H9 (cell line): ENCODE measurements around the gene SPRED2. TPM values are rescaled to one million over a fixed set of nuclear protein-coding genes. Genes with fewer than 3 reads are reported as not detected.

ENCODE experiments used
- DNase-seq: peaks from one replicate; pipeline ENCODE4 v3.0.0-alpha.2; 2017
- H2AFZ ChIP-seq: one replicate; pipeline ENCODE4 v1.6.1; 2013; ENCODE audit warnings: mild to moderate bottlenecking, low read length, control low read depth, moderate library complexity
- H2AK5ac ChIP-seq: 2 replicates; pipeline ENCODE4 v1.6.1; 2013; ENCODE audit warnings: low read length, control low read depth, mixed read lengths; ENCODE audit not compliant: insufficient read length
- H2BK120ac ChIP-seq: one replicate; pipeline ENCODE4 v1.6.1; 2013; ENCODE audit warnings: low read depth, mild to moderate bottlenecking, low read length, control low read depth, inconsistent platforms; ENCODE audit not compliant: poor library complexity, severe bottlenecking
- H2BK12ac ChIP-seq: 2 replicates; pipeline ENCODE4 v1.6.1; 2013; ENCODE audit warnings: low read length, control low read depth, mixed read lengths, low read depth; ENCODE audit not compliant: insufficient read length
- H2BK15ac ChIP-seq: 2 replicates; pipeline ENCODE4 v1.6.1; 2013; ENCODE audit warnings: low read depth, low read length, control low read depth
- H2BK20ac ChIP-seq: one replicate; pipeline ENCODE4 v1.6.1; 2013; ENCODE audit warnings: low read depth, mild to moderate bottlenecking, low read length, control low read depth, inconsistent platforms; ENCODE audit not compliant: poor library complexity, severe bottlenecking
- H2BK5ac ChIP-seq: 2 replicates; pipeline ENCODE4 v1.6.1; 2013; ENCODE audit warnings: low read length, control low read depth, mixed read lengths; ENCODE audit not compliant: insufficient read length
- H3K14ac ChIP-seq: 2 replicates; pipeline ENCODE4 v1.6.1; 2013; ENCODE audit warnings: low read length, control low read depth; ENCODE audit not compliant: insufficient read depth
- H3K18ac ChIP-seq: 2 replicates; pipeline ENCODE4 v1.6.1; 2013; ENCODE audit warnings: low read depth, mild to moderate bottlenecking, mixed read lengths, low read length, control low read depth; ENCODE audit not compliant: insufficient read length
- H3K23ac ChIP-seq: 2 replicates; pipeline ENCODE4 v1.6.1; 2013; ENCODE audit warnings: low read length, control low read depth, mixed read lengths, low read depth; ENCODE audit not compliant: insufficient read length
- H3K23me2 ChIP-seq: 2 replicates; pipeline ENCODE4 v1.6.1; 2013; ENCODE audit warnings: low read depth, mild to moderate bottlenecking, mixed read lengths, low read length, control low read depth; ENCODE audit not compliant: insufficient read length, poor library complexity, severe bottlenecking
- H3K27ac ChIP-seq: 2 replicates; pipeline ENCODE4 v1.5.1; 2013; ENCODE audit warnings: low read length, control low read depth, mixed read lengths, low read depth; ENCODE audit not compliant: insufficient read length
- H3K27me3 ChIP-seq: 2 replicates; pipeline ENCODE4 v1.6.1; 2013; ENCODE audit warnings: low read length, control low read depth, inconsistent platforms; ENCODE audit not compliant: insufficient read depth
- H3K4ac ChIP-seq: 2 replicates; pipeline ENCODE4 v1.6.1; 2013; ENCODE audit warnings: low read depth, mild to moderate bottlenecking, control low read depth, inconsistent platforms, low read length, moderate library complexity
- H3K4me1 ChIP-seq: 2 replicates; pipeline ENCODE4 v1.6.1; 2013; ENCODE audit warnings: low read length, control low read depth, inconsistent platforms; ENCODE audit not compliant: insufficient read depth
- H3K4me2 ChIP-seq: 2 replicates; pipeline ENCODE4 v1.6.1; 2013; ENCODE audit warnings: low read length, control low read depth, mixed read lengths; ENCODE audit not compliant: insufficient read length, insufficient read depth
- H3K56ac ChIP-seq: 2 replicates; pipeline ENCODE4 v1.6.1; 2013; ENCODE audit warnings: low read depth, mild to moderate bottlenecking, mixed read lengths, low read length, control low read depth; ENCODE audit not compliant: insufficient read length
- H3K79me1 ChIP-seq: 2 replicates; pipeline ENCODE4 v1.6.1; 2013; ENCODE audit warnings: low read depth, mild to moderate bottlenecking, moderate library complexity, low read length, control low read depth, inconsistent platforms; ENCODE audit not compliant: insufficient read depth, poor library complexity, severe bottlenecking
- H3K79me2 ChIP-seq: 2 replicates; pipeline ENCODE4 v1.6.1; 2013; ENCODE audit warnings: low read length, control low read depth, inconsistent platforms; ENCODE audit not compliant: insufficient read depth
- H3K9ac ChIP-seq: 2 replicates; pipeline ENCODE4 v1.6.1; 2013; ENCODE audit warnings: low read length, control low read depth, mixed read lengths; ENCODE audit not compliant: insufficient read length; ENCODE audit errors: extremely low read depth
- H3K9me3 ChIP-seq: one replicate; pipeline ENCODE4 v1.6.1; 2013; ENCODE audit warnings: low read depth, low read length, inconsistent platforms; ENCODE audit not compliant: control insufficient read depth
- H3T11ph ChIP-seq: one replicate; pipeline ENCODE4 v1.6.1; 2013; ENCODE audit warnings: mild to moderate bottlenecking, low read length, control low read depth, inconsistent platforms
- H4K20me1 ChIP-seq: one replicate; pipeline ENCODE4 v1.6.1; 2013; ENCODE audit not compliant: control insufficient read depth, insufficient read length, insufficient read depth
- H4K5ac ChIP-seq: 2 replicates; pipeline ENCODE4 v1.6.1; 2013; ENCODE audit warnings: low read depth, mild to moderate bottlenecking, mixed read lengths, low read length, control low read depth; ENCODE audit not compliant: insufficient read length
- H4K8ac ChIP-seq: replicated peaks from 2 replicates; pipeline ENCODE4 v1.6.1; 2013; ENCODE audit warnings: low read length, control low read depth, mixed read lengths, low read depth; ENCODE audit not compliant: insufficient read length
- H4K91ac ChIP-seq: 2 replicates; pipeline ENCODE4 v1.6.1; 2013; ENCODE audit warnings: low read depth, mild to moderate bottlenecking, moderate library complexity, mixed read lengths, low read length, control low read depth; ENCODE audit not compliant: insufficient read length
- H3K27ac Mint-ChIP-seq, 3 experiments: 2 replicates in 2 of 3; 3 replicates in 1 of 3; pipeline ENCODE4 v1.8.0; 2020 to 2021; ENCODE audit warnings: mixed read lengths in 3 of 3, mild to moderate bottlenecking in 1 of 3, moderate library complexity in 1 of 3
- H3K27me3 Mint-ChIP-seq: 2 replicates; pipeline ENCODE4 v1.8.0; 2021; ENCODE audit warnings: low read depth, mild to moderate bottlenecking, moderate library complexity, mixed read lengths
- H3K36me3 Mint-ChIP-seq, 3 experiments: 2 replicates in 2 of 3; 3 replicates in 1 of 3; pipeline ENCODE4 v1.8.0; 2020 to 2021; ENCODE audit warnings: low read depth in 3 of 3, mixed read lengths in 3 of 3; ENCODE audit not compliant: insufficient read depth in 1 of 3
- H3K4me1 Mint-ChIP-seq, 2 experiments: 2 replicates each; pipeline ENCODE4 v1.8.0; 2020; ENCODE audit warnings: mixed read lengths in 2 of 2
- H3K4me3 Mint-ChIP-seq, 2 experiments: 2 replicates in 1 of 2; 3 replicates in 1 of 2; pipeline ENCODE4 v1.8.0; 2020 to 2021; ENCODE audit warnings: mild to moderate bottlenecking in 2 of 2, mixed read lengths in 2 of 2, moderate library complexity in 1 of 2
- H3K9me3 Mint-ChIP-seq, 2 experiments: 2 replicates in 1 of 2; 3 replicates in 1 of 2; pipeline ENCODE4 v1.8.0; 2020; ENCODE audit warnings: mild to moderate bottlenecking in 2 of 2, mixed read lengths in 2 of 2, moderate library complexity in 1 of 2
- WGBS: extraction: QIAGEN DNeasy Blood & Tissue Kit; methylation state at CpG from one replicate; pipeline ENCODE4 v1.1.7; 2013; ENCODE audit warnings: missing lambda C conversion rate, low lambda C conversion rate, mixed read lengths; ENCODE audit not compliant: insufficient read length; ENCODE audit errors: extremely low coverage; 5-methylcytosine and 5-hydroxymethylcytosine counted together
- total RNA-seq: library from RNA; stranded (reverse); gene quantifications from 2 replicates; pipeline ENCODE4 v1.2.1, GENCODE V29; 2021
- TF ChIP-seq, protein P1 (sequence below): fragments of 200-600 bp; sonication (generic); conservative IDR thresholded peaks from 3 replicates; pipeline ENCODE4 v1.8.0; 2021; ENCODE audit warnings: antibody characterized with exemption, mild to moderate bottlenecking

The SPRED2 gene
- total RNA-seq, 1 experiment from 2014 or later: 23.5 TPM

- no peaks in the 10 kb centered on the region for H3K23me2 ChIP-seq
- H3K27me3 ChIP-seq: peaks cover 55% of the 10 kb centered on the region
- no peaks in the 10 kb centered on the region for H3K79me1 ChIP-seq
- no peak overlapping the region for H2AFZ ChIP-seq
- H3K56ac ChIP-seq: no peak overlapping the region
- Mint-ChIP-seq H3K27ac (no peak overlapping the region), H3K9me3 (peaks cover 0 to 2% of the 10 kb centered on the region in 2 experiments; a peak in 2 of 5 replicates), H3K36me3 (peaks cover 0 to 12% (median 2%) of the 10 kb centered on the region in 3 experiments; a peak in 4 of 7 replicates), H3K4me3 (no peak overlapping the region), H3K4me1 (peaks cover 7 to 10% of the 10 kb centered on the region in 2 experiments; a peak in 3 of 4 replicates), H3K27me3 (peaks cover 99% of the 10 kb centered on the region)
- no peak overlapping the region for H3K18ac ChIP-seq
- H3K79me2 ChIP-seq: no peaks in the 10 kb centered on the region
- no peaks in the 10 kb centered on the region for H4K20me1 ChIP-seq
- no peak overlapping the region for H3T11ph ChIP-seq
- H4K5ac ChIP-seq: no peak overlapping the region
- H3K23ac ChIP-seq: no peak overlapping the region
- no peak overlapping the region for H3K9ac ChIP-seq
- H3K27ac ChIP-seq: no peak overlapping the region
- WGBS: no CpG with 5 or more reads among the region's 5 CpGs
- H3K4ac ChIP-seq: no peak overlapping the region
- H2BK5ac ChIP-seq: no peak overlapping the region
- TF ChIP-seq, protein P1, sequence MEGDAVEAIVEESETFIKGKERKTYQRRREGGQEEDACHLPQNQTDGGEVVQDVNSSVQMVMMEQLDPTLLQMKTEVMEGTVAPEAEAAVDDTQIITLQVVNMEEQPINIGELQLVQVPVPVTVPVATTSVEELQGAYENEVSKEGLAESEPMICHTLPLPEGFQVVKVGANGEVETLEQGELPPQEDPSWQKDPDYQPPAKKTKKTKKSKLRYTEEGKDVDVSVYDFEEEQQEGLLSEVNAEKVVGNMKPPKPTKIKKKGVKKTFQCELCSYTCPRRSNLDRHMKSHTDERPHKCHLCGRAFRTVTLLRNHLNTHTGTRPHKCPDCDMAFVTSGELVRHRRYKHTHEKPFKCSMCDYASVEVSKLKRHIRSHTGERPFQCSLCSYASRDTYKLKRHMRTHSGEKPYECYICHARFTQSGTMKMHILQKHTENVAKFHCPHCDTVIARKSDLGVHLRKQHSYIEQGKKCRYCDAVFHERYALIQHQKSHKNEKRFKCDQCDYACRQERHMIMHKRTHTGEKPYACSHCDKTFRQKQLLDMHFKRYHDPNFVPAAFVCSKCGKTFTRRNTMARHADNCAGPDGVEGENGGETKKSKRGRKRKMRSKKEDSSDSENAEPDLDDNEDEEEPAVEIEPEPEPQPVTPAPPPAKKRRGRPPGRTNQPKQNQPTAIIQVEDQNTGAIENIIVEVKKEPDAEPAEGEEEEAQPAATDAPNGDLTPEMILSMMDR: no peak
- H2BK120ac ChIP-seq: no peak overlapping the region
- no peaks in the 10 kb centered on the region for H3K9me3 ChIP-seq
- H3K4me1 ChIP-seq: no peaks in the 10 kb centered on the region
- no peak overlapping the region for H4K8ac ChIP-seq
- H3K4me2 ChIP-seq: no peak overlapping the region
- DNase-seq: no peak
- no peak overlapping the region for H4K91ac ChIP-seq
- H2BK12ac ChIP-seq: no peak overlapping the region
- no peak overlapping the region for H3K14ac ChIP-seq
- H2BK15ac ChIP-seq: no peak overlapping the region
- no peak overlapping the region for H2AK5ac ChIP-seq
- no peak overlapping the region for H2BK20ac ChIP-seq
Measured at GRCh38 chr2:65276609-65277008, 155.8 kb downstream of the SPRED2 start.
